ENCODE measurements around the gene LAMA2. TPM values are rescaled to one million over a fixed set of nuclear protein-coding genes. Genes with fewer than 3 reads are reported as not detected.

The LAMA2 gene
- total and polyA plus RNA-seq, 2 donors (not counting 3 experiments of a cell fraction or from before 2014, with no cell fraction given), result 0.51 to 0.75 TPM

DNA sequence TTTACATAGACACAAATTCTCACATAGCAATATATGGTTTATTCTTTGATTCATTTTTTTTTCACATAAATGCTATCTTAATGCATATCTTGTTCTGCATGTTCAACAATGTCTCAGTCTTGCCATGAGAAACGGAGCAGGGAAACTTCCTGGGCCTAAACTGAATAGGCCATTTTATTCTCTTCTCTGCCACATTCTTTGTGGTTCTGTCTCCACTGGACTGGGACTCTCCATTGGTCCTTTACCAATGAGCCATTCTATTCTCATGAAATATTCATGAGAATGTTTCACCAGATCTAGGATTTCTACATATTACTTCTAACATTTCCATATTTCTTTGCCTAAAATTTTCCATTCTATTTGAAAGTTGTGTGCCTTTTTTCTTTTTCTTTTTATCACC is 42.8 kb downstream of the LAMA2 start:
- Histone ChIP-seq H4K20me1 (replicated peaks; ENCODE audit: control insufficient read depth, extremely low read depth, insufficient read depth, low read length) (no peaks in the 10 kb centered on the region), H3K9me1 (replicated peaks; ENCODE audit: control insufficient read depth, extremely low read depth, insufficient read depth, low read length) (no peaks in the 10 kb centered on the region), H3K27me3 (ENCODE audit: control insufficient read depth in 2 of 2, insufficient read depth in 2 of 2, low read length in 2 of 2) (peaks cover 3% of the 10 kb centered on the region in 2 experiments), H3K4me1 (ENCODE audit: control insufficient read depth, extremely low read depth, insufficient read depth, low read length) (no peaks in the 10 kb centered on the region), H3K27ac (ENCODE audit: insufficient read depth, low read depth, low read length) (no peak overlapping the region), H3K9me3 (replicated peaks; ENCODE audit: control insufficient read depth, insufficient read depth, low read length) (no peaks in the 10 kb centered on the region), H3K4me3 (replicated peaks in 1 of 3; ENCODE audit: insufficient read depth in 1 of 3, low read depth in 1 of 3, low read length in 3 of 3) (no peak overlapping the region), H2AFZ (ENCODE audit: low read depth, low read length) (no peak overlapping the region), H3K4me2 (ENCODE audit: insufficient read depth, low read length) (no peak overlapping the region), H3K36me3 (ENCODE audit: control insufficient read depth in 2 of 2, extremely low read depth in 1 of 2, insufficient read depth in 2 of 2, low read length in 2 of 2) (no peaks in the 10 kb centered on the region), H3K9ac (replicated peaks; ENCODE audit: extremely low read depth, insufficient read depth, low read length) (no peak overlapping the region), H3K79me2 (ENCODE audit: control insufficient read depth, insufficient read depth, low read length) (no peaks in the 10 kb centered on the region)
- DNase-seq (ENCODE audit: low read depth, low spot score) (no peak), FAIRE-seq (no peak)
- dilution Hi-C loops (cut with MboI; ENCODE audit: extremely low pct_ligation_motif_present, low sequenced_read_pairs), result no loop called here
- BruUV-seq (replicated peaks), result no TSS peak
- intact Hi-C loops (cut with micrococcal nuclease), result no loop called here
- CTCF ChIA-PET, result no interaction called here
- POLR2A ChIA-PET, result no interaction called here
- no peak for TF ChIP-seq MYC (IDR thresholded peaks at IDR 0.05; ENCODE audit: low read depth, low read length)
- TF ChIP-seq POLR2A (IDR thresholded peaks at IDR 0.05; ENCODE audit: low read depth, low read length), result no peak
- TF ChIP-seq, protein P1, sequence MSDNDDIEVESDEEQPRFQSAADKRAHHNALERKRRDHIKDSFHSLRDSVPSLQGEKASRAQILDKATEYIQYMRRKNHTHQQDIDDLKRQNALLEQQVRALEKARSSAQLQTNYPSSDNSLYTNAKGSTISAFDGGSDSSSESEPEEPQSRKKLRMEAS (IDR thresholded peaks at IDR 0.05; ENCODE audit: insufficient read depth, insufficient read length), result no peak
- TF ChIP-seq, protein P2, sequence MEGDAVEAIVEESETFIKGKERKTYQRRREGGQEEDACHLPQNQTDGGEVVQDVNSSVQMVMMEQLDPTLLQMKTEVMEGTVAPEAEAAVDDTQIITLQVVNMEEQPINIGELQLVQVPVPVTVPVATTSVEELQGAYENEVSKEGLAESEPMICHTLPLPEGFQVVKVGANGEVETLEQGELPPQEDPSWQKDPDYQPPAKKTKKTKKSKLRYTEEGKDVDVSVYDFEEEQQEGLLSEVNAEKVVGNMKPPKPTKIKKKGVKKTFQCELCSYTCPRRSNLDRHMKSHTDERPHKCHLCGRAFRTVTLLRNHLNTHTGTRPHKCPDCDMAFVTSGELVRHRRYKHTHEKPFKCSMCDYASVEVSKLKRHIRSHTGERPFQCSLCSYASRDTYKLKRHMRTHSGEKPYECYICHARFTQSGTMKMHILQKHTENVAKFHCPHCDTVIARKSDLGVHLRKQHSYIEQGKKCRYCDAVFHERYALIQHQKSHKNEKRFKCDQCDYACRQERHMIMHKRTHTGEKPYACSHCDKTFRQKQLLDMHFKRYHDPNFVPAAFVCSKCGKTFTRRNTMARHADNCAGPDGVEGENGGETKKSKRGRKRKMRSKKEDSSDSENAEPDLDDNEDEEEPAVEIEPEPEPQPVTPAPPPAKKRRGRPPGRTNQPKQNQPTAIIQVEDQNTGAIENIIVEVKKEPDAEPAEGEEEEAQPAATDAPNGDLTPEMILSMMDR (IDR thresholded peaks at IDR 0.05; ENCODE audit: extremely low read depth in 1 of 2, insufficient read depth in 1 of 2, low read depth in 1 of 2, low read length in 2 of 2), result no peak
- TF ChIP-seq JUN (IDR thresholded peaks at IDR 0.05; ENCODE audit: borderline replicate concordance, insufficient read depth, insufficient read length, low read depth), result no peak
- no peak for TF ChIP-seq GATA2 (IDR thresholded peaks at IDR 0.05; ENCODE audit: insufficient read depth, insufficient read length, low read depth, low read length)
- TF ChIP-seq POLR2AphosphoS5 (IDR thresholded peaks at IDR 0.05; ENCODE audit: insufficient read depth, low read depth, low read length), result no peak
- no peak for TF ChIP-seq FOS (IDR thresholded peaks at IDR 0.05; ENCODE audit: borderline replicate concordance, insufficient read depth, low read length)
- no peak for TF ChIP-seq EZH2 (IDR thresholded peaks at IDR 0.05; ENCODE audit: borderline replicate concordance, low read depth, low read length, severe bottlenecking)

Measured in endothelial cell of umbilical vein (primary cell).